Esophagus squamous epithelium (tissue), 4 donors: ENCODE results near the gene PJA1.

ENCODE experiments used
- CTCF ChIP-seq, 6 experiments: fragments of 450-650 bp in 4 of 6; fragments of 200-600 bp in 2 of 6; sonication (generic) in 2 of 6; IDR thresholded peaks; one replicate each; pipeline ENCODE4 v1.5.1; 2016 to 2019; ENCODE audit warnings: antibody characterized with exemption in 6 of 6, mild to moderate bottlenecking in 4 of 6, moderate library complexity in 4 of 6
- POLR2A ChIP-seq, 4 donors: fragments of 450-650 bp; IDR thresholded peaks; one replicate each; pipeline ENCODE4 v1.6.1; 2017; ENCODE audit warnings: antibody characterized with exemption in 4 of 4, mild to moderate bottlenecking in 4 of 4, moderate library complexity in 3 of 4

- TF ChIP-seq CTCF (IDR thresholded peaks at IDR 0.05) (no peak), POLR2A (IDR thresholded peaks at IDR 0.05) (no peak)
Observed at GRCh38 chrX:69139516-69139915, 25.7 kb downstream of the PJA1 start.
